Activated naive CD4-positive, alpha-beta T cell treated with anti-CD3 and anti-CD28 coated beads, Interleukin-2, amount 50 U/mL, for 72 hours (primary cell): ENCODE data around the gene ZNF541. TPM values are rescaled to one million over a fixed set of nuclear protein-coding genes. Genes with fewer than 3 reads are reported as not detected.
A peak's percentile ranks its signal among the peaks of the same experiment; 100 is the strongest.
"Not testable (repeated sequence)": the region's sequence is repeated elsewhere in the genome, so short reads cannot be mapped to it uniquely, and the experiment has no call there.

Experiments used
- ATAC-seq, 2 donors: fragments of 150-1000 bp; cut with Tn5 transposase; 2 replicates each; pipeline ENCODE4 v1.10.0; 2021; ENCODE audit warnings: mild to moderate bottlenecking in 2 of 2, moderate library complexity in 2 of 2
- DNase-seq, 2 donors: peaks; one replicate each; pipeline ENCODE4 v3.0.0; 2021 to 2022; ENCODE audit warnings: low spot score in 2 of 2
- H3K27ac Mint-ChIP-seq, 2 donors: one replicate each; pipeline ENCODE4 v1.8.0; 2022; ENCODE audit warnings: mild to moderate bottlenecking in 2 of 2, mixed read lengths in 2 of 2
- H3K36me3 Mint-ChIP-seq, 2 donors: one replicate each; pipeline ENCODE4 v1.8.0; 2022; ENCODE audit warnings: mixed read lengths in 2 of 2
- H3K9me3 Mint-ChIP-seq, 2 donors: one replicate each; pipeline ENCODE4 v1.8.0; 2022; ENCODE audit warnings: mixed read lengths in 2 of 2
- total RNA-seq, 2 donors: library from RNA; stranded (reverse); gene quantifications; one replicate each; pipeline ENCODE4 v1.2.3, GENCODE V29; 2022

Gene ZNF541
- total RNA-seq, 2 donors from 2014 or later: 0.31 to 0.57 TPM

DNA sequence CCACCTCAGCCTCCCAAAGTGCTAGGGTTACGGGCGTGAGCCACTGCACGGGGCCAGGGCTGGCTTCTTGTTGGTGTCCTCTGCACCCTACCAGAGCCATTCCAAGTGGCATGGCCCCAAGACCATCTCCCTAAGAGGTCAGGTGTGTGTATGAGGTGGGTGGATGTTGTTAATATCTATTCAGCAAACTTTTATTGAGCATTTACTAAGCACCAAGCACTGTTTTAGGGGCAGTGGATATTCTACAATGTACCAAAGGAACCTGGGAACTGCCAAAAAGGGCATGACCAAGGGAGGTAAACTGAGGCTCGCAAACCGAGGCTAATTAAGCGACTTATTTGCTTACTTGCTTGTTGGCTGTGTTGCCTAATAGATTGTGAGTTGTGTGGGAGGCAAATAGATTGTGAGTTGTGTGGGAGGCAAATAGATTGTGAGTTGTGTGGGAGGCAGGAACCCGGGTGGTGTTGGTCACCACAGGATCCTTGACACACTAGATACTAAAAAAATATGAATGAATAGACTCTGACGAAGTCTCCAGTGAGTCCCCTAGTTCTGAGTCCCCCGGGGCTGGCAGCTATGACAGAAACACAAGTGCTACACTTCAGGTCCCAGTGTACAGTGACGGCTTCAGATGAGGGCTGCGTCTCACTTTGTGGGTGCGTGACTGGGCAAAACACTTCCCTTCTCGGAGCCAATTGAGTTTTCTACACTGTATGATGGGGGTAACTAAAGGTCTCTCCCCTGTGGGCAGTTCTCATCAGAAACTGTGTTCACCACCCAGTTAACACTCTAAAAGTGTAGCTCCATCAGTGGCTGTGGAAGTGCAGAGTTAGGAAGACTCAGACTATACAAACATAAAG lies 31.0 kb upstream of the ZNF541 start:
- Mint-ChIP-seq H3K27ac (no peak overlapping the region), H3K36me3 (peaks cover 4 to 14% of the 10 kb centered on the region in 2 donors), H3K9me3 (peaks cover 0 to 3% of the 10 kb centered on the region in 2 donors)
- ATAC-seq (no peak), DNase-seq (no peak)

DNA sequence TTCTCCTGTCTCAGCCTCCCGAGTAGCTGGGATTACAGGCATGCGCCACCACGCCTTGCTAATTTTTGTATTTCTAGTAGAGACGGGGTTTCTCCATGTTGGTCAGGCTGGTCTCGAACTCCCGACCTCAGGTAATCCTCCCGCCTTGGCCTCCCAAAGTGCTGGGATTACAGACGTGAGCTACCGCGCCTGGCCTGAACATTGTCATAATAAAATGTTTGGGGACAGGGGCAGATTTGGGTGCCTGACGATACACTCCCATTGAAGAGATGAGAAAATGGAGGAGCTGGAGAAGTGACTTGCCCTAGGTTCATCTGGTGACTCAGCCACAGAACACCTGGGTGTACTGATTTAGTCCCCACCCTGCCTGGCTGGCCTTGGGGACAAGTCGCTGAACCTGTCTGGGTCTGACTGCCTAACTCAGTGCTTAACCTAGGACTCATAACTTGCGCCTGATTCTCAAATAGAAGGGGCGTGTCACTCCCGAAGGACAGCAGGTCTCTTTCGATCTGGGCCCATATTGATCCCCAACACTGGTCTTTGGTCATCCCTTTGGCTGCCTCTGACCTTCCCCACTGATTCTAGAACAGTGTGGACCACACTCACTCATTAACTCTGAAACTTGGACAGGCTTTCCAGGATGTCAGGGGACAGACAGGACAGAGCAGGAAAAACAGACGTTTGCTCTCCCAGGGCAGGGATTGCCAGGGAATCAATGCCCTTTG lies 28.4 kb upstream of the ZNF541 start:
- no peak for ATAC-seq
- DNase-seq: peak in 1 of 2 donors; percentile 10
- Mint-ChIP-seq H3K36me3 (peaks cover 4% of the 10 kb centered on the region in 2 donors), H3K27ac (peak overlapping the region; percentile 73 to 85), H3K9me3 (no peaks in the 10 kb centered on the region)

DNA sequence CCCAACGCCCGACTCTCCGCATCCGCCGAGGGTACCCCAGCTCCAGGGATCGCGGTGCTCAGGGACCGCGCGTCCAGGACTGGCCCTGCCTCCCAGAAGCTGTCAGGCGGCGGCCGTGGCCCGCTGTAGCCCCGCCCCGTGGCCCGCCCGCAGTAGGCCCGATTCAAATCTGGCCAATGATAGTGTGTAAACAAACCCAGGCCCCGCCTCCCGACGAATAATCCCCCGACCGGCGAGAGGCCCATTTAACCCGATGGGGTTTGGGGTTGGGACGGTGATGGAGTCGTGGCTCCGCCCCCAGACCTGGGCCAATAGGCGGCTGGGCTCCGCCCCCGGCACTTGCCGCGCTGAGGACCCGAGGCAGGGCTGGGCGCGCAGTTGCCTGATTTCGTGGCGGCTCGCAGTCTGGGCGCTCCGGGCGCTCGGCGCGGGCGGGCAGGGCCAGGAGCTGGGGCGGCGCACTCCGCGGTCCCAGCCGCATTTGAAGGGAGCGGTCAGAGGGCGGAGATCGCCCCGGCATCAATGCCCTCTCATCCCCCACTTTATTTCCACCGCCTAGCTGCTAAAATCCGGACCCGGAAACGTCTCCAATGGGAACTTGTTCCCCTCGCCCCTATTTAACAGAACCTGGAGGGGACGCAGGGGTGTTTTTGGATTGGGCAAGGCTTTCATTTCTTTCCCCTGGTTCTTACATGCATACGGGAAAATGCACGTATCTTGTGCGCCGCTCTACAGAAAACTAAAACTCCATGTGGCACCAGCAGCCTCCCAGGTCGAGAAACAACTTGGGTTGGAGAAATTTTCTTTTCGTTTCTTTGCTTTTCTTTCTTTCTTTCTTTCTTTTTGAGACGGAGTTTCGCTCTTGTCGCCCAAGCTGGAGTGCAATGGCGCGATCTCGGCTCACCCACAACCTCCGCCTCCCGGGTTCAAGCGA lies 27.6 kb upstream of the ZNF541 start:
- peak; percentile 97 to 98 for DNase-seq
- H3K27ac Mint-ChIP-seq: peak overlapping the region; percentile 73 to 85
- no peaks in the 10 kb centered on the region for H3K9me3 Mint-ChIP-seq
- H3K36me3 Mint-ChIP-seq: peaks cover 4% of the 10 kb centered on the region in 2 donors
- peak; percentile 95 to 98 for ATAC-seq

DNA sequence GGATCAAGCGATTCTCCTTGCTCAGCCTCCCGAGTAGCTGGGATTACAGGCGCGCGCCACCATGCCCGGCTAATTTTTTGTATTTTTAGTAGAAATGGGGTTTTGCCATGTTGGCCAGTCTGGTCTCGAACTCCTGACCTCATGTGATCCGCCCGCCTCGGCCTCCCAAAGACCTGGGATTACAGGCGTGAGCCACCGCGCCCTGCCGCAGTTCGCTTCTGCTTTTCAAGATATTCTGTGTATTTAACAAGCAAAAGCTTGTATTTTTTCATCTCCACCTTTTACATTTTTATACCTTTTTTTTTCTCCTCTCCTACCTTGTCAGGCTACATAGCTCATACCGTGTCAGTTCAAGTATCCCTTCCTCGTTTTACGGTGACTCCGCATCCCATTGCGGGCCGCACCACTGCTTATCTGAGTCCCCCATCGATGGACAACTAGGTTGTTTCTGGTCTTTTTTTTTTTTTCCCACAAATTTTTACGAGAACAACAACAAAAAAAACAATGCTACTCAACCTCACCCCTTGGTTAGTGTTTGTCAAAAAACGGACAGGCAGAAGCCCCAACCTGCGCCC lies 26.8 kb upstream of the ZNF541 start:
- not testable (repeated sequence) for ATAC-seq, H3K9me3 Mint-ChIP-seq, H3K36me3 Mint-ChIP-seq, DNase-seq
- peak overlapping the region; percentile 73 to 77 for H3K27ac Mint-ChIP-seq

DNA sequence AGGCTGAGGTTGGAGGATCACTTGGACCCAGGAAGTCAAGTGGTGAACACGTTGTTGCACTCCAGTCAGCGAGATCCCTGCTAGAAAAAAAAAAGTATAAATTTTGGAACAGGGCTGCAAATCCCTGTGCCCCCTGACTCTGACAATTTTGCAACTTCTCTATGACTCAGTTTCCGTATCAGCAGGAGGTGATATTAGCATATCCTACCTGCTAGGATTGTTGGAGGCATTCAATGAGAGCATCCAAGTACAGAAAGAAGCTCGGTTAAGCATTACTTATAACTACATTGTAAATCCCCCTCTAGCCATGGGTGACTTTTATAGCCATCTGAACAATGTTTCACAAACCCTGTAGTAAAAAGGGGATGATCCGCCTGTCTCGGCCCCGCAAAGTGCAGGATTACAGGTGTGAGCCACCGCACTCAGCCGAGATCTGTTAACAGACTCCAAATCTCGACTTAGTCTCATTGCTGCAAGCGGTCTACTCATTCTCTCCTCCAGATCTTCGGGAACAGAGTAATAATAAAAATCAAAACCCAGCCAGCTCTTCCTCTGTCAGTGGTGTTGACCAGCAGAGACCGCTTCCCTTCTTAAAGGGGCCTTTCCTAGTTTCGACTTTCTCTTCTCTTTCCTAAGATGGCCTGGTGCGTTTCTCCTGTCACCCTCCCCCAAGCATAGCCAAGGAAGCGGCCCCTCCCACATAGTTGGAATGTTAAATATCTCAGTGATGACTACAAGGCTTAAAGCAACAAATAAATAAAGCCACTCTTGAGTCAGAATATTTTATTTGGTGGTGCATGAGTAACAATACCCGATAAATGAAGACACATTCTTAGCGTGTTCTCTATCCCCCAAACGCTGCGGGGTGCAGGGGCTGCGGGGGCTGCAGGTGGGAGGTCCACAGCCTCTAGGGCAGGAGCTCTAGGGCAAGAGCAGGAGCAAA lies 25.7 kb upstream of the ZNF541 start:
- ATAC-seq (no peak), DNase-seq (no peak)
- Mint-ChIP-seq H3K27ac (no peak overlapping the region), H3K9me3 (no peaks in the 10 kb centered on the region), H3K36me3 (peaks cover 4% of the 10 kb centered on the region in 2 donors)

DNA sequence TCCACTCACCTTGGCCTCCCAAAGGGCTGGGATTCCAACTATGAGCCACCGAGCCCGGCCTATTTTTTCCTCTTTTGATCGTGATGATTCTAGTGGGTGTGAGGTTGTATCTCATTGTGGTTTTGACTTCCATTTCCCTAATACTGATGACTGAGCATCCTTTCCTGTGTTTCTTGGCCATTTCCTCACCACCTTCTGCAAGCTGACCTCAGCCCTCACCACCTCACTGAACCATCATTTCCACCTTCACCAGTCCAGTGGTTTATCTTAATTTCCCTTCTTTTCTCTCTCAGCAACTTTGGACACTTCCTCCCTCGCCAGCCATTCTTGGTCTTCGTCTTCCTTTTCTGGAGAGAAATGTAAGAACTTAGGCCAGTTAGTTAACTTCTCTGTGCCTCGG lies 23.0 kb upstream of the ZNF541 start:
- ATAC-seq: no peak
- peaks cover 4% of the 10 kb centered on the region in 2 donors for H3K36me3 Mint-ChIP-seq
- no peak for DNase-seq
- H3K27ac Mint-ChIP-seq: peak overlapping the region in 1 of 2 donors; percentile 48
- H3K9me3 Mint-ChIP-seq: no peaks in the 10 kb centered on the region

DNA sequence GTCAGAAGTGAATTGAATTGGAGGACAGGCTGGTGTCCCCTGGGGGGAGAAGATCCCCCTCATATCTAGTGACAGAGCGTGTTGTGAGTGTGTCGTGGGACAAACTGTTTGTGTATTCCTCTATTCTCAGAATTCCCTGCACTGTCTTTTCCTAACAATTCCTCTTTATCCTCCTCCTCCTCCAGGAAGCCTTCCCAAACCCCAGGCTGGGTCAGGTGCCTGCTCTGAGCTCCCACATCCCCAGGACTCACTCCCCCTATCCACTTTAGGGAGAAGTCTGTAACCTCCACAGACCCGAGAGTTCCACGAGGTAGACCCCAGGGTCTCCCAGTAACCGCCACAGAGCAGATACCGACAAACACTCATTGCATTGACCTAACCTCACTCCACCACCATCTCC lies 20.9 kb upstream of the ZNF541 start:
- Mint-ChIP-seq H3K9me3 (no peaks in the 10 kb centered on the region), H3K27ac (no peak overlapping the region), H3K36me3 (no peaks in the 10 kb centered on the region)
- no peak for ATAC-seq
- no peak for DNase-seq

DNA sequence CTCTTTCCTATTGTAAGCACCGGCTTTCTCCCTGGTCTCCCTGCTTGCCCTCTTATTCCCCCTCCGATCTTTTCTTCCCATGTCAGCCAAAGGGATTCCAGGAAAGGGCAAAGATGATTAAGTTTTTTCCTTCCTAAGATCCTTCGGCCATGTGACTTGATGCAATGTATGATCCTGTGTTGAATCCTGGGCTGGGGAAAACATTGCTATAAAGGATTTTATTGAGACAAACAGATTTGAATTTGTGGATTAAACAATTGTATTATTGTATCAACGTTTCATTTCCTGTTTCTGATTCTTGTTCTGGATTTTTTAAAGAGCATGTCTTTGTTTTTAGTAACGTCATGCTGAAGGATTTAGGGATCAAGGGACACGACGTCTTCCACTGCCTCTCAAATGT lies 16.9 kb upstream of the ZNF541 start:
- no peak for DNase-seq
- Mint-ChIP-seq H3K27ac (no peak overlapping the region), H3K9me3 (peaks cover 7 to 10% of the 10 kb centered on the region in 2 donors), H3K36me3 (no peaks in the 10 kb centered on the region)
- ATAC-seq: no peak

DNA sequence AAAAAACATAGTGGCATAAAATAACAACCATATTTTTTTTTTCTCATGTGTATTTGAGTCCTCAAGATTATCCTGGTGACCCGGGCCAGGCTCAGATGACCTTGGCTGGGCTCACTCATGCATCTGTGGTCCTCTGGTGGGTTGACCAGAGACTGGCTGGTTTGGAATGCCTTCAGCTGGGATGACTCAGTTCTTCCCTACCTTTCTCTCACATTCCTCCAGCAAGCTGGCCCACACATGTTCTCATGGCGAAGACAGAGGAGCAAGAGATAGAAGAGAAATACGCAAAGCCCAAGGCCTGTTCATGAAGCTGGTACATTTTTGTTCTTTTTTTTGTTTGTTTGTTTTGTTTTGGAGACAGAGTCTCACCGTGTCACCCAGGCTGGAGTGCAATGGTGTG lies 14.3 kb upstream of the ZNF541 start:
- H3K27ac Mint-ChIP-seq: no peak overlapping the region
- peaks cover 7 to 10% of the 10 kb centered on the region in 2 donors for H3K9me3 Mint-ChIP-seq

DNA sequence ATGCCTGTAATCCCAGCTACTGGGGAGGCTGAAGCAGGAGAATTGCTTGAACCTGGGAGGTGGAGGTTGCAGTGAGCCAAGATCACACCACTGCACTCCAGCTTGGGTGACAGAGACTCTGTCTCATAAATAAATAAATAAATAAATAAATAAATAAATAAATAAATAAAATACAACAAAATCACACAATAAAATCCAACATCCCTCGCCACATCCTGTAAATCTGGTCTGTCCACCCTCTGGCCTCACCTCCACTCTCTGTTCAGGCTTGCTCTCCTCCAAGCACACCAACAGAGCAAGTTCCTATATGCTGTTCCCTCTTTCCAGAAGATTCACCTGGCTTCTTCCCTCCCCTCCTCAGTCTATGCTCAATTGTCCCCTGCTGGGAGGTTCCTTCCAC lies 10.2 kb upstream of the ZNF541 start:
- ATAC-seq, H3K27ac Mint-ChIP-seq, DNase-seq, H3K36me3 Mint-ChIP-seq: not testable (repeated sequence)
- H3K9me3 Mint-ChIP-seq: peaks cover 7 to 15% of the 10 kb centered on the region in 2 donors

More for the DNA sequence above, 14.3 kb upstream of the ZNF541 start:
- ATAC-seq: no peak
- DNase-seq: no peak
- no peaks in the 10 kb centered on the region for H3K36me3 Mint-ChIP-seq

DNA sequence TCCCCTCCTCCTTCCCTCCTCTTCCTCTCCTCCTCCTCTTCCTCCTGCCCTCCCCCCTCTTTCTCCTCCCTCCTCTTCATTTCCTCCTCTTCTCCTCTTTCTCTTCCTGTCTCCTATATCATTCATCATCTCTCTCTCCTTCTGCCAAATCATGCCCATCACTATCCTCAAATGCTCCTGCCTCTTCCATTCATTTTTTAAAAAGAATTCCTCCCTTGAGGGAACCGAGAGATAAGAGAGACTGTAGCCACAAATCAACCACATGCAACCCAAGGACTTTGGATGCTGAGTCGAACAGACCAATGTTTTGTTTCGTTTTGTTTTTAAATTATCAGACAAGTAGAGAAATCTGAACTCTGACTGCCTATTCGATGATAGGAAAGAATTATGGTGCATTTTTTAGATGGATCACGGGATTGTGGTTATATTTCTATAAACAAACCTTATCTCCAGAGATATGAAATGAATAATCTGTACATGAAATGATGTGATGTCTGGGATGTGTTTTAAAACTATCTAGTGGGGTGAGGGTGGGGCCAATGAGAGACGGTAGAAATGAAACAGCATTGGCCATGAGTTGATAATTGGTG lies 9.5 kb upstream of the ZNF541 start:
- no peak for ATAC-seq
- DNase-seq: no peak
- H3K36me3 Mint-ChIP-seq: no peaks in the 10 kb centered on the region
- peak overlapping the region in 1 of 2 donors; percentile 82 for H3K27ac Mint-ChIP-seq
- H3K9me3 Mint-ChIP-seq: peaks cover 7 to 15% of the 10 kb centered on the region in 2 donors

DNA sequence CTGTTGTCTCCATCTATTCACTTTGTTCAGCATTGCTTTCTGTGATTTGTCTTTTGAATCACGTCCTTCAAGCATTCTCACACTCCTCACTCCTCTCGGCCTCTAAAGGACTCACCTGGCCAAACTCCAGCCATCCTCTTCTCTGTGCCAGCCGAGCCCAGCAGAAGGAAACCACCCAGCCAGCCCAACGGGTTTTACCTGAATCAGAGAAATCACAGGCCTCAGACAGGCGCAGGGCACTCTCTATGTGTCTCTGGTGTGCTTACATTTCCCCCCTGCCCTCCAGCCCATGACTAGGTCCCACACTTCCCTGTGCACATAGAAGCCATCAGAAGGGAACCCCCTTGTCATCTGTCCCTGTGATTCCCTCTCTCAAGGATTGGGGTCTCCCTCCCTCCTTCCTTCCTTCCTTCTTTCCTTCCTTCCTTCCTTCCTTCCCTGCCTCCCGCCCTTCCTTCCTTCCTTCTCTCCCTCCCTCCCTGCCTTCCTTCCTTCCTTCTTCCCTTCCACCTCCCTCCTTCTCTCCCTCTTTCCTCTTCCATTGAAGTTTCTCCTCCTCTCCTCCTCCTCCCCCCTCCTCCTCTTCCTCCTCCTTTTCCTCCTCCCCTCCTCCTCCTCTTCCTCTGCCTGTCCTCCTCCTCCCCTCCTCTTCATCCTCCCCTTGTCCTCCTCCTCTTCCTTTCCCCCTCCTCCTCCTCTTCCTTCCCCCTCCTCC lies 8.8 kb upstream of the ZNF541 start:
- ATAC-seq (peak in 1 of 2 donors; percentile 29), DNase-seq (no peak)
- Mint-ChIP-seq H3K27ac (peak overlapping the region; percentile 73 to 82), H3K36me3 (no peaks in the 10 kb centered on the region), H3K9me3 (peaks cover 7 to 15% of the 10 kb centered on the region in 2 donors)

DNA sequence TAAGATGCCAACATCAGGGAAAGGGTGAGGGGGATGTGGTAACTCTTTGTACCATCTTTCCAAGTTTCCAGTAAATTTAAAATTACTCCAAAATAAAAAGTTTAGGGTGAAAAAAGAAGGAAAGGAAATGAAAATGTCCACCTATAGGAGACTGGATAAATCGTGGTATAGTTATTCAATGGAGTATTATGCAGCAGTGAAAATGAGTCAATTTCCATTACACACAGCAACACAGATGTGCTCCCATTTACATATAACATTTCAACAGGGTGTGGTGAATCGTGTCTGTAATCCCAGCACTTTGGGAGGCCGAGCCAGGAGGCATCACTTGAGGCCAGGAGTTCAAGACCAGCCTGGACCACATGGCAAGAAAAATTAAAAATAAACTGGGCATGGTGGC lies 7.4 kb upstream of the ZNF541 start:
- ATAC-seq (no peak), DNase-seq (no peak)
- peak overlapping the region in 1 of 2 donors; percentile 66 for H3K27ac Mint-ChIP-seq
- H3K36me3 Mint-ChIP-seq: no peaks in the 10 kb centered on the region
- peaks cover 2 to 10% of the 10 kb centered on the region in 2 donors for H3K9me3 Mint-ChIP-seq

DNA sequence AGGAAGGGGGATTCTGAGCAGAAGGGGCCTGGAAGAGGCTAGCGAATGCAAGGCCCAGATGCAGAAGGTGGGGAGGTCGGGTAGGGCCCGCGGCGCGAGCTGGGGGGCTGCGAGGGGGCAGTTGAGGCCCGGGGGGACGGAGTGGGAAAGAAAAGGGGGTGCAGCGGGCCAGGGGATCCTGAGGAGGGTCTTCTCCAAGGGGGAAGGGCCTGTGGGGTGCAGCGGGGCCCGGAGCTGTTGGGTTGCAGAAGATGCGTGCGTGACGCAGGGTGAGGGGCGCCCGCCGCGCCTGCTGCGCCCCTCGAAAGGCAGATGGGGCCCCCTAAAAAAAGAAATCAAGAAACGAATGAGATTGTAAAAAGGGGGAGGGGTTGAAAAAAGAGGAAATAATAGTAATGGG lies 313 bp downstream of the ZNF541 start:
- Mint-ChIP-seq H3K27ac (no peak overlapping the region), H3K36me3 (peaks cover 0 to 7% of the 10 kb centered on the region in 2 donors), H3K9me3 (peaks cover 0 to 8% of the 10 kb centered on the region in 2 donors)
- DNase-seq (no peak), ATAC-seq (no peak)
